MG63 (cell line): ENCODE measurements around the gene GRIK4. TPM values are rescaled to one million over a fixed set of nuclear protein-coding genes. Genes with fewer than 3 reads are reported as not detected.
A peak's percentile ranks its signal among the peaks of the same experiment; 100 is the strongest.

Source experiments
- DNase-seq: peaks from one replicate; pipeline ENCODE4 v3.0.0-alpha.2; 2020
- H3K27me3 ChIP-seq: fragments of 250-450 bp; sonication (Bioruptor Pico); 2 replicates; pipeline ENCODE4 v1.5.1; 2020; ENCODE audit warnings: mild to moderate bottlenecking, moderate library complexity
- H3K36me3 ChIP-seq: fragments of 250-450 bp; sonication (Bioruptor Pico); 2 replicates; pipeline ENCODE4 v1.5.1; 2020; ENCODE audit warnings: mild to moderate bottlenecking, moderate library complexity
- H3K4me3 ChIP-seq: fragments of 250-450 bp; sonication (Bioruptor Pico); 2 replicates; pipeline ENCODE4 v1.5.1; 2020; ENCODE audit warnings: mild to moderate bottlenecking, moderate library complexity
- H3K9me3 ChIP-seq: fragments of 250-450 bp; sonication (Bioruptor Pico); 2 replicates; pipeline ENCODE4 v1.5.1; 2020; ENCODE audit warnings: mild to moderate bottlenecking, moderate library complexity
- total RNA-seq: library from RNA; depleted of rRNA; stranded (reverse); fragments of >200 nt; shearing (Covaris generic); gene quantifications from 2 replicates; pipeline ENCODE4 v1.2.3, GENCODE V29; 2014; ENCODE audit warnings: low replicate concordance

The GRIK4 gene
- total RNA-seq, 1 experiment from 2014 or later = not detected

DNA sequence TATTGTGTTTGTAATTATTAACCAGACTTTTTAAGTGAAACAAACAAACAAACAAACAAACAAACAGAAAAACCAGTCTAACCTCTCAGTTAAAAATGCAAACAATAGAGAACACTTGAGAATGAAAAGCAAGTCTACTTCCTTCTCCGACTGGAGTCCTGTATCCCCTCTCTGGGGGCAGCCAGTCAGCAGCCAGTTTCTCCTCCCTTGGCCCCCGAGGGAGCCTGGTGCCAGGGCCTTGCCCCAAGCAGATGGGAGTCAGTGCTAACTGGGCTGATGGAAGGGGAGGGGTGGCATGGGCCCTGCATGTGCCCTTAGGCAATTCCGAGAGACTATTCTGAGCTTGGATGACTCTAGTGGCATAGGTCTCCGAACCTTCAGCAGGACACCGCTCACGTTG, 137.2 kb downstream of the GRIK4 start:
- no peak overlapping the region for H3K4me3 ChIP-seq
- no peaks in the 10 kb centered on the region for H3K36me3 ChIP-seq
- DNase-seq = no peak
- H3K9me3 ChIP-seq = no peaks in the 10 kb centered on the region
- no peaks in the 10 kb centered on the region for H3K27me3 ChIP-seq

GRCh38 chr11:120649316-120649715, 137.8 kb downstream of the GRIK4 start:
- Histone ChIP-seq H3K9me3 (no peaks in the 10 kb centered on the region), H3K36me3 (no peaks in the 10 kb centered on the region), H3K27me3 (no peaks in the 10 kb centered on the region), H3K4me3 (no peak overlapping the region)
- no peak for DNase-seq

DNA sequence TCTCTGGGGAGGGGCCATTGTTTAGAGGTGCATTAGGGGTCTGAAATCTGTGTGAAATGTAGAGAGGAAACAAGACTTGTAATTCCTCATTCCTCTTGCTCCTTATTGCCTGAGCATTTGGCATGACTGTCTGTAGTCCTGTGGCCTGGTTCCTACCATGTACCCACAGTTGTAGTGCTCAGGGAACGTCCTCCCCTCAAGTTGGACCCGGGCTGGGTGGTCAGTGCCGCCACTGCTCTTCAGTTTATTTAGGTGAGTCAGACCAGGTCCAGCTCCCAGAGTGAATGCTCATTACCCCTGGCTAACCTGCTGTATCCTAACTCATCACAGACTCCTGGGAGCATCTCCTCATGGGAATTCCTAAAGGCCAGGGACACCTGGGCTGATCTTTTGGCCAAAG, 139.8 kb downstream of the GRIK4 start:
- no peak overlapping the region for H3K4me3 ChIP-seq
- no peak for DNase-seq
- no peaks in the 10 kb centered on the region for H3K27me3 ChIP-seq
- H3K36me3 ChIP-seq = no peaks in the 10 kb centered on the region
- H3K9me3 ChIP-seq = no peaks in the 10 kb centered on the region

GRCh38 chr11:120651836-120652235, 140.3 kb downstream of the GRIK4 start:
- no peaks in the 10 kb centered on the region for H3K27me3 ChIP-seq
- no peaks in the 10 kb centered on the region for H3K9me3 ChIP-seq
- H3K36me3 ChIP-seq = no peaks in the 10 kb centered on the region
- no peak overlapping the region for H3K4me3 ChIP-seq
- no peak for DNase-seq

DNA sequence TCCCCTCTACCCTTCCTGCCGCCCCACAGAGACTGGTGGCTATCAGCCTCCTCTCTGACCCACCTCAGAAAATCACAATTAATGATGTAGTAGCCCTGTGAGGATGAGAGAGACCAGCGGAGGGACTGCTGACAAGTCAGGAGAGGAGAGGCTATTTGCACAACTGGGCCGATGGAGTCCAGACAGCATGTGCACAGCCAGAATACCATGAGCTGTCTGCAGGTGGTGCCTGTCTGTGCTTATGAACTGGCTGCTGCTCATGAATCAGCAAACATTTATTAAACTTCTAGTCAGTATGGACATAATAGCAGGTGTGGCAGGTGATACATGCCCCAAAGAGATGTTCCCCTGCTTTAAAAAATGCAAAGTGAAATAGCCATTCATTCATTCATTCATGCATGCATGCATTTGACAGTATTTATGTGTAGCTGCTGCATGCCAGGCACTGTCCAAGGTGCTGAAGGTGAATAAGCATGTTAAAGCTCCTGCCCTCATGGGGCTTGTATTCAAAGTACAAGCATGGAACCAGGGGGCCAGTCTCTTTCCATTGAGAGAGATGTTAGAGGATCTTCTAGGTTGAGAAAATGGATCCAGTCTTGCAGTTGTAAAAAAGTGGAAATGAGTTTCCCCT, 141.3 kb downstream of the GRIK4 start:
- no peaks in the 10 kb centered on the region for H3K27me3 ChIP-seq
- H3K9me3 ChIP-seq = no peaks in the 10 kb centered on the region
- H3K4me3 ChIP-seq = no peak overlapping the region
- DNase-seq = no peak
- no peaks in the 10 kb centered on the region for H3K36me3 ChIP-seq

DNA sequence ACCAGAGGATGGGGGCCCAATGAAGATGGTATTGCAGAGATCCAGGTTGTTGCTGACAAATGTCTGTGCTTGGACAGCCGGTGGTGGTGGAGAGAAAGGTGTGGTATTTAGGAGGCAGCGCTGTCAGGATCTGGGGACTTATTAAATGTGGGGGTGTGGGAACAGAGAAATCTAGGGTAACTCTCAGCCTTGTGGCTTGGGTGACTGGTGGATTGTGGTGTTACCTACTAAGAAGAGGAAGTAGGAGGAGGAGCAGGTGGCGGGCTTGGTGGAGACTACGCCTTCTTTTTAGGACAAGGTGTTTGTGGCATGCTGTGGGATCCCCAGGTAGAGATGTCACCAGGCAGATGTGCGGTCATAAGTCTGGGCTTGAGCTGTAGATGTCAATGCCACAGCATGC, 144.0 kb downstream of the GRIK4 start:
- DNase-seq = no peak
- Histone ChIP-seq H3K36me3 (no peaks in the 10 kb centered on the region), H3K4me3 (no peak overlapping the region), H3K27me3 (no peaks in the 10 kb centered on the region), H3K9me3 (no peaks in the 10 kb centered on the region)

GRCh38 chr11:120657306-120658070, 145.9 kb downstream of the GRIK4 start:
- no peak for DNase-seq
- no peak overlapping the region for H3K4me3 ChIP-seq
- H3K36me3 ChIP-seq = no peaks in the 10 kb centered on the region
- no peaks in the 10 kb centered on the region for H3K27me3 ChIP-seq
- no peaks in the 10 kb centered on the region for H3K9me3 ChIP-seq

- H3K9me3 ChIP-seq = no peaks in the 10 kb centered on the region
- no peaks in the 10 kb centered on the region for H3K27me3 ChIP-seq
- DNase-seq = no peak
Measured at GRCh38 chr11:120658071-120658423, 146.5 kb downstream of the GRIK4 start.

DNA sequence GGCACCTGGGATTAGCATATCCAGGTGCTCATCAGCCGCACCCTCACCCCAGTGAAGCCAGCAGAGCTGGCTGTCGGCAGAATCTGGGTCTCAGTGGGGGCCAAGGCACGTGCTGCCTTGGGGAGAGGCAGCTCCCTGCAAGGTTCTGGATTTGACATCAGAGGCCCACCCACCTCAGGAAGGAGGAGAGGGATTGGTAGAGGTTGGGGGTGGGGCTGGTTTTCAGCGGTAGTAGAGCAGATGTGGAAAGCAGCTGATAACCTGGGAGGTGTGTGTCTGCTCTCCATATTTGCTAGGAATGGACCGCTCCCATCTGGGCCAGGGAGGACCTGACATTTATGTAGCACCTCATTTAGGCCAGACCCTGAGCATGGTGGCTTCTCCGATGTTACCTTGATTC, 147.5 kb downstream of the GRIK4 start:
- H3K9me3 ChIP-seq = no peaks in the 10 kb centered on the region
- H3K4me3 ChIP-seq = no peak overlapping the region
- H3K27me3 ChIP-seq = peaks cover 4% of the 10 kb centered on the region
- no peak for DNase-seq
- H3K36me3 ChIP-seq = no peaks in the 10 kb centered on the region

More at GRCh38 chr11:120658071-120658423, 146.5 kb downstream of the GRIK4 start:
- H3K36me3 ChIP-seq = no peaks in the 10 kb centered on the region
- H3K4me3 ChIP-seq = no peak overlapping the region

DNA sequence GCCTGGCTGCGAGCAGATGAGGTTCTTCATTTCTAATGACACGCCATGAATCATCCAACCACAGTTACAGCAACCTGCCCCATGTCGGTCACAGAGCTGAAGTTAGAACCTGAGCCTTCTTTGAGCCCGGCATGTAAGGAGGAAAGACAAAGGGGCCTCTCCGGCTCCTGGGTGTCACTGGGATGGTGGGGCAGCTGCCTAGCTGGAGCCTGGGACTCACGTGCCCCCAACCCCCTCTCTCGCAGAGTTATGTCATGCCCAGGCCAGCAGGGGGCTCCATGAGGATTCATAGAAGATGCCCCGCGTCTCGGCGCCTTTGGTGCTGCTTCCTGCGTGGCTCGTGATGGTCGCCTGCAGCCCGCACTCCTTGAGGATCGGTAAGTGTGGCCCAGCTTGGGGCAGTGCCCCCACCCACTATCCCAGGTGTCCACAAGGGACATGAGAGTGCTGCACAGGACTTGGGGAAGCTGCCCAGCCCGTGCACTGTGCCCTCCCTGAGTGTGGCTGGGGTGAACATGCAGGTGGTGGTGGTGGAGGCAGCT, 148.5 kb downstream of the GRIK4 start:
- no peak overlapping the region for H3K4me3 ChIP-seq
- H3K9me3 ChIP-seq = no peaks in the 10 kb centered on the region
- peaks cover 5% of the 10 kb centered on the region for H3K27me3 ChIP-seq
- no peaks in the 10 kb centered on the region for H3K36me3 ChIP-seq
- DNase-seq = peak; percentile 52

DNA sequence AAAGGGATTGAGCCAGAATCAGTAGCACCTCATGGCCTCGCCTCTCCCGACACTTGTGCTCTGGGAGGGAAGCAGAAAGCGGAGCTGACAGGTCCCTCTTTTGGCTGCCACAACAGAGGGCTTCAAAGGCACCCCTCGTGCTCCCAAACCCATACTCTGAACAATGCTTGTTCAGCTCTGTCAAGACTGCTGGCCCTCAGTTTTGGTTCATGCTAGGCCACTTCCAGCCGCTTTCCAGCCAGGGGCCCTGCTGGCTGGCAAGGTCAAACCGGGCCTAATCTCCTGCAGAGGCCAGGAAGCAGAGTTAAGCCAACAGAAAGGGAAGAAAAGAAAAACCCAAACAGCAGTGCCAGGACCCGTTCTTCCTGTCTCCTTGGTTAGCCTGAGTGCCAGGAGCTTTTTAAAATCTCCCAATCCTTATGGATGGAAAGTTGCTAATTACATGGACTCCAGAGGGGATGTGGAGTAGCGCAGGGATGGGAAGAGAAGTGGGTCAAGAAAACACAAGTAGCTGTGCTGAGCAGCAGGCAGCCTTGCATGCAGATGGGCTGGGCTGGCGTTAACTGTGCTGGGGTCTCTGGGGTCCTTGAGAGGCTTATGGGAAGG, 150.6 kb downstream of the GRIK4 start:
- H3K9me3 ChIP-seq = no peaks in the 10 kb centered on the region
- H3K27me3 ChIP-seq = peaks cover 5% of the 10 kb centered on the region
- H3K36me3 ChIP-seq = no peaks in the 10 kb centered on the region
- DNase-seq = peak; percentile 35
- H3K4me3 ChIP-seq = no peak overlapping the region

DNA sequence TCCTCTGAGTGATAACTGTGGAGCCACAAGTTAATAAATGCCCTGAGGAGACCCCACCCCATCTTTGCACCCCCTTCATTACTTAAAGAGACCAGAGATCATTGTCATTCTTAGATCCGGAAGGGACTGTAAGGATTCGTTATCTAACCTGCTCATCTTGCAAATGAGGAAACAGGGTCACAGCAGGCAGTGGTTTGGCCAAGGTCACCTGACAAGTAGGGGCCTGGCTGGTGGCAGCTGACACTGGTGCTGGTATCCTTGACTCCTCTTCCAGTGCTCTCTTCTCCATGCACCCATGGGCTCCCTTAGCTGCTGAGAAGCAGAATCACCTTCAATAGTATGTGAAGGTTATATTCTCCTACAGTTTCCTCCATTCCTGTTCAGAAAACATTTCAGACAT, 151.6 kb downstream of the GRIK4 start:
- DNase-seq = no peak
- Histone ChIP-seq H3K9me3 (no peaks in the 10 kb centered on the region), H3K36me3 (no peaks in the 10 kb centered on the region), H3K4me3 (no peak overlapping the region), H3K27me3 (peaks cover 5% of the 10 kb centered on the region)

DNA sequence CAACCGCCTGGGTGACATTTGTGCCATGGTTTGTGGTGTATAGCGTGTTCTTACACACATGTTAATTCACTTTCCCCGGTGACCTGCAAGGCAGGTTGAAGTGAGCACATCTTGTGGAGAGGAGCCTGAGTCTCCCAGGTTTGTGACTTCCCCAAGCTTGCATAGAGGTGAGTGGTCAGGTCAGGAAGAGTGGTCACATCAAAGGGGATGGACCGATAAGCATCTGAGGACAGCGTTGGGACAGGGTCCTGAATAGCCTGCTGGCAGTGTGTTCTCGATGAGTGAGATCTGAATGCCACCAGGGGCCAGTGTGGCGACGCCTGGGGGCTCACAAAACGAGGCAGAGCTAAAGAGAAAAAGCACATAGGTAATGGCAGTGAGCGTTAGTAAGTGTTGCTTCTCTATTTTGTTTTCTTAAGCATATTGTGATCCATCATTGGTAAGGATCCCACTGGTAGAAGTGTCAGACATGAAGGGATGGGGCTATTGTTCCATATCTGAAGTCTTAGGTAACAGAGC, 154.6 kb downstream of the GRIK4 start:
- Histone ChIP-seq H3K9me3 (no peaks in the 10 kb centered on the region), H3K36me3 (no peaks in the 10 kb centered on the region), H3K27me3 (peaks cover 7% of the 10 kb centered on the region), H3K4me3 (no peak overlapping the region)
- DNase-seq = no peak

DNA sequence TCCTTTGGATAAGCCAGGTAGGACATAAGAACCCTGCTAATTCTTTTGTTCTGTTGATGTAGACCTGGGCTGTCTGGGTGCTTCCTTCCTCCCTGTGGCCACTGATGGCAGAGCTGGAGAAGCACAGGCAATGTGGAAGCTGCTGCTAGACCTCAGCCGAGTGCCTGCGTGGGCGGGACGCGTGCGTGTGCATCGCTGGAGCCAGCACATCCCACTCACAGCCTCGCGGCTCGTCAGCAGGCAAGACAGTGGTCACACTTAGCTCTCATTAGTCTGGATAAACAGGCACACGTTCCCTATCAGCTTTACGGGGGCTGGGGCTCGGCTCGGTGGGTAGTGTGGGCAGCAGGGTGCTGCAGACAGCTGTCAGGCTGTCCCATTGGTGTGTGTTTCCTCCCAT, 155.7 kb downstream of the GRIK4 start:
- Histone ChIP-seq H3K36me3 (no peaks in the 10 kb centered on the region), H3K4me3 (no peak overlapping the region), H3K27me3 (peaks cover 7% of the 10 kb centered on the region), H3K9me3 (no peaks in the 10 kb centered on the region)
- peak; percentile 7 for DNase-seq

DNA sequence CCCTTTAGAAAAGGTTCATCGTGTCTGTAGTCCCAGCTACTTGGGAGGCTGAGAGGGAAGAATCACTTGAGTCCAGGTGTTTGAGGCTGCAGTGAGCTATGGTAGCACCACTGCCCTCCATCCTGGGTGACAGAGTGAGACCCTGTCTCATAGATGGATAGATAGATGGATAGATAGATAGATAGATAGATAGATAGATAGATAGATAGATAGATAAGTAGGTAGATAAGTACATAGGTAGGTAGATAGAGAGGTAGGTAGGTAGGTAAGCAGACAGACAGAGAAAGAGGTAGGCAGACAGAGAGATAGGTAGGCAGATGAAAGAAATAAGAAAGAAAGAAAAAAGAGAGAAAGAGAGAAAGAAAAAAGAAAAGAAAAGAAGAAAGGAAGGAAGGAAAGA, 156.4 kb downstream of the GRIK4 start:
- peaks cover 7% of the 10 kb centered on the region for H3K27me3 ChIP-seq
- H3K9me3 ChIP-seq = no peaks in the 10 kb centered on the region
- H3K36me3 ChIP-seq = no peaks in the 10 kb centered on the region
- DNase-seq = no peak
- no peak overlapping the region for H3K4me3 ChIP-seq

DNA sequence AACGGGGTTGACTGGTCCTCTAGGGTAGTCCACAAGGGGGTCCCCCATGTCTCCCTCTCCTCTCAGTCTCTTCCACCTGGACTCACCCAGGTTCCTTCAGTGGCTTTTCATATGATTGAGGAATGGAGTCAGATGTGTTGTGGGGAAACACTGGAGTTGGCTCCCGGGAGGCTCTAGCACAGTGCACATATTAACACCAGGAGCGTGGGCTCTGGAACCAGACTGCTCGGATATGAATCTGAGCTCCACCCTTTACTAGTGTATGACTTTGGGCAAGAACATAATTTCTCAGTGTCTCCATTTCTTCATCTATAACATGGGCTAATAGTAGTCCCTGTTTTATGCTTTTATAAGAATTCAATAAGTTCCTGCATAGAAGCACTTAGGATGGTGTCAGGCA, 157.0 kb downstream of the GRIK4 start:
- peaks cover 7% of the 10 kb centered on the region for H3K27me3 ChIP-seq
- no peaks in the 10 kb centered on the region for H3K36me3 ChIP-seq
- H3K4me3 ChIP-seq = no peak overlapping the region
- no peak for DNase-seq
- no peaks in the 10 kb centered on the region for H3K9me3 ChIP-seq

GRCh38 chr11:120674542-120674941, 163.0 kb downstream of the GRIK4 start:
- Histone ChIP-seq H3K36me3 (no peaks in the 10 kb centered on the region), H3K4me3 (no peak overlapping the region), H3K9me3 (no peaks in the 10 kb centered on the region), H3K27me3 (no peaks in the 10 kb centered on the region; the same call in 1 of the 2 replicates)
- DNase-seq = no peak
